ENCODE results near the gene SDK1.

SDK1 gene

DNA sequence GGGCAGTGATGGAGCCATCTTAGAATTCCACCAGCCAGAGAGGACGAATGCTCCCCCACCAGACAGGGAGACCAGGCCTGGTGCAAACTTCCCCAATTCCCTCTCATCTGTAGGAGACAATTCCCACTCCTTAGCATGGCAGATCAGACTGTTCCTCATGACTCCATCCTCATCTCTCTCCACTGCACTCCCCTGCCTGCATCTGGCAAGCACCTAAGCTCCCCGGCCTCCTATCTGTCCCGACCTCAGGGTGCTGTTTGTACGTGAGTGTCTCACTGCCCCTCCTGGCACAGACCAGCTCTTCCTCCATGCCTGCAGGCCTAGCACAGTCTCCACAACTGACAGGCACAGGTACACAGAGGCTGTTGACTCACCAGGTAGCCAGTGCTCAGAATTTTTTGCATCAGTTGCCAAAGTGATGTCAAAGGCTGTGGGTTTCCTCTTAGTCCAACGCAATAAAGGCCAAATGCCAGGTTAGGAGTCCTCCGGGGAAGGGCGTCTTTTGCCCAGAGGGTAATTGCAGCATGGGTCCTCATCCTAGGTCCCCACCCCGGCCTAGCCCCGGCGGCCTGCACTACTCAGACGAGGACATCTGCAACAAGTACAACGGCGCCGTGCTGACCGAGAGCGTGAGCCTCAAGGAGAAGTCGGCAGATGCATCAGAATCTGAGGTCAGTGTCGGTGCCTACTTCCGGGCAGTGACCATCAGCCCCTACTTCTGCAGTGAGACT, 944.2 kb downstream of the SDK1 start:
- TF ChIP-seq, protein P1, sequence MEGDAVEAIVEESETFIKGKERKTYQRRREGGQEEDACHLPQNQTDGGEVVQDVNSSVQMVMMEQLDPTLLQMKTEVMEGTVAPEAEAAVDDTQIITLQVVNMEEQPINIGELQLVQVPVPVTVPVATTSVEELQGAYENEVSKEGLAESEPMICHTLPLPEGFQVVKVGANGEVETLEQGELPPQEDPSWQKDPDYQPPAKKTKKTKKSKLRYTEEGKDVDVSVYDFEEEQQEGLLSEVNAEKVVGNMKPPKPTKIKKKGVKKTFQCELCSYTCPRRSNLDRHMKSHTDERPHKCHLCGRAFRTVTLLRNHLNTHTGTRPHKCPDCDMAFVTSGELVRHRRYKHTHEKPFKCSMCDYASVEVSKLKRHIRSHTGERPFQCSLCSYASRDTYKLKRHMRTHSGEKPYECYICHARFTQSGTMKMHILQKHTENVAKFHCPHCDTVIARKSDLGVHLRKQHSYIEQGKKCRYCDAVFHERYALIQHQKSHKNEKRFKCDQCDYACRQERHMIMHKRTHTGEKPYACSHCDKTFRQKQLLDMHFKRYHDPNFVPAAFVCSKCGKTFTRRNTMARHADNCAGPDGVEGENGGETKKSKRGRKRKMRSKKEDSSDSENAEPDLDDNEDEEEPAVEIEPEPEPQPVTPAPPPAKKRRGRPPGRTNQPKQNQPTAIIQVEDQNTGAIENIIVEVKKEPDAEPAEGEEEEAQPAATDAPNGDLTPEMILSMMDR (IDR thresholded peaks at IDR 0.05; ENCODE audit: poor library complexity, severe bottlenecking) = no peak
- ATAC-seq (ENCODE audit: low read depth) (peak; percentile 47; the same call in 2 of the 3 replicates), DNase-seq (ENCODE audit: low spot score) (no peak)
- Histone ChIP-seq H3K4me1 (ENCODE audit: insufficient read depth, poor library complexity, severe bottlenecking) (no peaks in the 10 kb centered on the region), H3K27me3 (ENCODE audit: insufficient read depth, poor library complexity, severe bottlenecking) (no peaks in the 10 kb centered on the region), H3K4me3 (ENCODE audit: severe bottlenecking) (no peak overlapping the region), H3K9me3 (ENCODE audit: severe bottlenecking) (no peaks in the 10 kb centered on the region), H3K27ac (ENCODE audit: poor library complexity, severe bottlenecking) (peak overlapping the region; percentile 9), H3K36me3 (ENCODE audit: low read depth) (no peaks in the 10 kb centered on the region)

DNA sequence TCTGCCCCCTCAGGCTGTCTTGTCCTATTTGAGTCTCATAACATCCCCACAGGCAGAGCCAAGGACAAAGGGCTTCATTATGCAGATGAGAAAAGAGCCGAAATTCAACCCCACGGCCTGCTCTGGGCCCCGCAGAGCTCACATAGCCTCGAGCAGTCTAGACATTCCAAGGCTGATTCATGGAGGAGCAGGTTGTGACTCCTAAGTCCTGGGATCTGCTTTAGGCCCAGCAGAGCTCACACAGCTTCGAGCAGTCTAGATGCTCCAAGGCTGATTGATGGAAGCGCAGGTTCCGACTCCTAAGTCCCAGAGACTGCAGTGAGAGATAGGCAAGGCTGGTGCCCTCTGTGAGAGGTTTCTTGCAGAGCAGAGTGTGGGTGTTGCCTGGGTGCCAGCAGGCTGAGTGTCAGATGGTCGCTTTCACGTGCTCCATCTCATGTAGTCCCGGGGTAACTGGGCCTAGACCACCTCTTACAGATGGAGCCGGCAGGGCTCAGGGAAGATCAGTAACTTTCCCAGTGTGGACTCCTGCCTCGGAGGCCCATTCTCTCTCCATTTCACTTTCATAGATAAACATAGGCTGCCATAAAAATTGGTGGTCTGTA, 944.9 kb downstream of the SDK1 start:
- Histone ChIP-seq H3K4me1 (ENCODE audit: insufficient read depth, poor library complexity, severe bottlenecking) (no peaks in the 10 kb centered on the region), H3K27ac (ENCODE audit: poor library complexity, severe bottlenecking) (peak overlapping the region; percentile 9), H3K9me3 (ENCODE audit: severe bottlenecking) (no peaks in the 10 kb centered on the region), H3K36me3 (ENCODE audit: low read depth) (no peaks in the 10 kb centered on the region), H3K4me3 (ENCODE audit: severe bottlenecking) (no peak overlapping the region), H3K27me3 (ENCODE audit: insufficient read depth, poor library complexity, severe bottlenecking) (no peaks in the 10 kb centered on the region)
- ATAC-seq (ENCODE audit: low read depth) (peak; percentile 89), DNase-seq (ENCODE audit: low spot score) (no peak)
- TF ChIP-seq, protein P1 (IDR thresholded peaks at IDR 0.05; ENCODE audit: poor library complexity, severe bottlenecking) = no peak

DNA sequence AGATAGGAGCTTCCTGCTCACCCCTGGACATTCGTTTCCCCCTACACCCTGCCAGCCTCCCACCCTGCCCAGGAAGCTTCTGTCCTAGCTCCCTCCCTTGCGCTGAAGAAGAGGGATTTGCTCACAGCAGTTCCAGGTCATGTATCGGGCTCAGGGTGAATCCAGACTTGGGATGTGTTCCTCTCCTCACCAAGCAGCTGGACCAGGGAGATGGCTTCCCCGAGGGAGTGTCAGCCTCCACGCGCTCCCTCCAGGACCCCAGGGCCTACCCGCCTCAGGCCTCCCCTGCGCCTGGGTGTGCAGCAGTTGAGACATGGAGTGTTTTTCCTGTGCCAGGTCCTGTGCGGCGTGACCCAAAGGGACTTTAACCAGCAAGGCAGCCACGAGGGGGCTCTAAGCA, 945.5 kb downstream of the SDK1 start:
- no peaks in the 10 kb centered on the region for H3K9me3 ChIP-seq (ENCODE audit: severe bottlenecking)
- ATAC-seq (ENCODE audit: low read depth) (no peak), DNase-seq (ENCODE audit: low spot score) (no peak)
- no peaks in the 10 kb centered on the region for H3K27me3 ChIP-seq (ENCODE audit: insufficient read depth, poor library complexity, severe bottlenecking)
- no peaks in the 10 kb centered on the region for H3K4me1 ChIP-seq (ENCODE audit: insufficient read depth, poor library complexity, severe bottlenecking)
- no peaks in the 10 kb centered on the region for H3K36me3 ChIP-seq (ENCODE audit: low read depth)
- TF ChIP-seq, protein P1 (IDR thresholded peaks at IDR 0.05; ENCODE audit: poor library complexity, severe bottlenecking) = no peak
- H3K4me3 ChIP-seq (ENCODE audit: severe bottlenecking) = no peak overlapping the region
- no peak overlapping the region for H3K27ac ChIP-seq (ENCODE audit: poor library complexity, severe bottlenecking)

DNA sequence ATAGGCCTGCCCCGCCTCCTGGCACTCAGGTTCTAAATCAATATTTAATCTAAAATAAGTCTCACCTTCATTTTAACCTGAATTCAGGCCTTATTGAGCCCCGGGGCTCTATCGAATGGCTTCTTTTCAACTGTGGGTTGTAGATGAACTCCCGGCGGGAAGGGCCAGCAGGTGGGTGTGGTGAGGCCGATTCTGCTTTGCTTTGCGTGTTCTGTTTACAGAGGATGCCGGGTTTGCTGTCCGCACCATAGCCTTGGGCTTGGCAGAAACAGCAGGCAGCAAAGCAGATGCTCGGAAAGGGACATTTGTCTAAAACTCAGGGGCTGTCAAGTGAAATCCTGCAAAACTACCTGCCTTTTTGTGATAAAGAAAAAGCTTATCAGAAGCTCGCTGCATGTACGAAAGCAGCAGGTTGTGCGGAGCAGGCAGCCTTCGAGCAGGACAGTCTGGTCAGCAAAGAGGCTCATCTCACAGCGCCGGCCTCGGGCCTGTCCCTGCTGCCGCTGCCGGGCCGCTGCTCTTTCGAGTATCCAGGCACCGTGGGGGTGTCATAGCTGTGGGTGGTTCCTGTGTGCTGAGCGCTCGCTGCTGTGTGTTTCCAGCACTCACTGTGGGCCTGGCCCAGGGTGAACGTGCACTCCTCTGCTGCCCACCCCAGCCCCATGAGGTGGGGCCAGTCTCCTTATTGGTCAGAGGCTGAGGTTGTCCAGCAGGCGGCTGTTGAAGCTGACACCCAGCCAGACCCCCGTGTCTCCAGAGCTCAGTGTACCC, 946.2 kb downstream of the SDK1 start:
- no peak for DNase-seq (ENCODE audit: low spot score)
- Histone ChIP-seq H3K27me3 (ENCODE audit: insufficient read depth, poor library complexity, severe bottlenecking) (no peaks in the 10 kb centered on the region), H3K4me1 (ENCODE audit: insufficient read depth, poor library complexity, severe bottlenecking) (no peaks in the 10 kb centered on the region), H3K27ac (ENCODE audit: poor library complexity, severe bottlenecking) (no peak overlapping the region), H3K36me3 (ENCODE audit: low read depth) (no peaks in the 10 kb centered on the region), H3K4me3 (ENCODE audit: severe bottlenecking) (no peak overlapping the region), H3K9me3 (ENCODE audit: severe bottlenecking) (peaks cover 3% of the 10 kb centered on the region)
- ATAC-seq (ENCODE audit: low read depth) = no peak
- TF ChIP-seq, protein P1 (IDR thresholded peaks at IDR 0.05; ENCODE audit: poor library complexity, severe bottlenecking) = no peak

Measured in RWPE2 (cell line).